Vagina (tissue), 2 donors: ENCODE measurements around the gene PARD3. TPM values are rescaled to one million over a fixed set of nuclear protein-coding genes. Genes with fewer than 3 reads are reported as not detected.

Source experiments
- DNase-seq, 2 donors: peaks; one replicate each; pipeline ENCODE4 v3.0.0-alpha.2; 2017; ENCODE audit errors: extremely low spot score in 2 of 2
- H3K27ac ChIP-seq: fragments of 200-600 bp; sonication (generic); one replicate; pipeline ENCODE4 v1.5.1; 2019
- H3K27me3 ChIP-seq: fragments of 200-600 bp; sonication (generic); one replicate; pipeline ENCODE4 v1.5.1; 2019
- H3K36me3 ChIP-seq, 2 donors: fragments of 200-600 bp; sonication (generic); one replicate each; pipeline ENCODE4 v1.5.1; 2017 to 2019
- H3K4me1 ChIP-seq: fragments of 200-600 bp; sonication (generic); one replicate; pipeline ENCODE4 v1.5.1; 2019
- H3K4me3 ChIP-seq, 2 donors: fragments of 200-600 bp; sonication (generic); 1 replicate in 1 of 2; 2 replicates in 1 of 2; pipeline ENCODE4 v1.5.1; 2016 to 2019
- H3K9me3 ChIP-seq: fragments of 200-600 bp; sonication (generic); one replicate; pipeline ENCODE4 v1.5.1; 2019
- CTCF ChIP-seq, 3 experiments: fragments of 450-650 bp in 2 of 3; fragments of 200-600 bp in 1 of 3; sonication (generic) in 1 of 3; IDR thresholded peaks; one replicate each; pipeline ENCODE4 v1.5.1; 2017 to 2019; ENCODE audit warnings: antibody characterized with exemption in 3 of 3, mild to moderate bottlenecking in 2 of 3, moderate library complexity in 2 of 3
- POLR2A ChIP-seq, 2 donors: fragments of 450-650 bp; IDR thresholded peaks; one replicate each; pipeline ENCODE4 v1.6.1; 2017; ENCODE audit warnings: antibody characterized with exemption in 2 of 2, mild to moderate bottlenecking in 2 of 2, moderate library complexity in 2 of 2
- POLR2AphosphoS5 ChIP-seq, 2 donors: sonication (generic); formaldehyde crosslinking; IDR thresholded peaks; one replicate each; pipeline ENCODE4 v1.9.0; 2017; ENCODE audit warnings: antibody characterized with exemption in 2 of 2, mild to moderate bottlenecking in 2 of 2, low read depth in 1 of 2; ENCODE audit not compliant: insufficient read depth in 1 of 2
- intact Hi-C: fragments of 100-400 bp; cut with DNase I; formaldehyde crosslinking; loops from one replicate; pipeline ENCODE4 v1.15.1; 2023
- total RNA-seq: library from RNA; depleted of rRNA; stranded (reverse); fragments of >200 nt; gene quantifications from one replicate; pipeline ENCODE4 v1.2.3, GENCODE V29; 2016

PARD3 gene
- total RNA-seq, 1 donor from 2014 or later: 95.5 TPM

GRCh38 chr10:34298346-34298818, 516.7 kb downstream of the PARD3 start:
- no peak overlapping the region for H3K4me3 ChIP-seq
- no peaks in the 10 kb centered on the region for H3K36me3 ChIP-seq
- DNase-seq: no peak
- no peak overlapping the region for H3K27ac ChIP-seq
- intact Hi-C loops: no loop called here
- no peaks in the 10 kb centered on the region for H3K27me3 ChIP-seq
- no peaks in the 10 kb centered on the region for H3K4me1 ChIP-seq
- no peaks in the 10 kb centered on the region for H3K9me3 ChIP-seq
- TF ChIP-seq CTCF (IDR thresholded peaks at IDR 0.05) (no peak), POLR2A (IDR thresholded peaks at IDR 0.05) (no peak), POLR2AphosphoS5 (IDR thresholded peaks at IDR 0.05; ENCODE audit: insufficient read depth in 1 of 2, low read depth in 1 of 2) (no peak)

GRCh38 chr10:34297541-34298345, 517.4 kb downstream of the PARD3 start:
- H3K27ac ChIP-seq: no peak overlapping the region
- no peak overlapping the region for H3K4me3 ChIP-seq
- intact Hi-C loops: no loop called here
- H3K9me3 ChIP-seq: no peaks in the 10 kb centered on the region
- TF ChIP-seq CTCF (IDR thresholded peaks at IDR 0.05) (no peak), POLR2A (IDR thresholded peaks at IDR 0.05) (no peak), POLR2AphosphoS5 (IDR thresholded peaks at IDR 0.05; ENCODE audit: insufficient read depth in 1 of 2, low read depth in 1 of 2) (no peak)
- DNase-seq: no peak
- no peaks in the 10 kb centered on the region for H3K36me3 ChIP-seq
- H3K27me3 ChIP-seq: no peaks in the 10 kb centered on the region
- H3K4me1 ChIP-seq: no peaks in the 10 kb centered on the region

GRCh38 chr10:34295142-34295548, 520.0 kb downstream of the PARD3 start:
- Histone ChIP-seq H3K4me3 (no peak overlapping the region), H3K27me3 (no peaks in the 10 kb centered on the region), H3K9me3 (no peaks in the 10 kb centered on the region), H3K4me1 (peaks cover 8% of the 10 kb centered on the region), H3K27ac (no peak overlapping the region), H3K36me3 (no peaks in the 10 kb centered on the region)
- no peak for DNase-seq
- TF ChIP-seq POLR2AphosphoS5 (IDR thresholded peaks at IDR 0.05; ENCODE audit: insufficient read depth in 1 of 2, low read depth in 1 of 2): no peak
- no peak for TF ChIP-seq POLR2A (IDR thresholded peaks at IDR 0.05)
- TF ChIP-seq CTCF (IDR thresholded peaks at IDR 0.05): no peak
- intact Hi-C loops: no loop called here

GRCh38 chr10:34294137-34294536, 521.0 kb downstream of the PARD3 start:
- Histone ChIP-seq H3K36me3 (no peaks in the 10 kb centered on the region), H3K4me1 (peaks cover 8% of the 10 kb centered on the region), H3K9me3 (no peaks in the 10 kb centered on the region), H3K27me3 (no peaks in the 10 kb centered on the region), H3K27ac (no peak overlapping the region), H3K4me3 (no peak overlapping the region)
- no peak for DNase-seq
- TF ChIP-seq POLR2AphosphoS5 (IDR thresholded peaks at IDR 0.05; ENCODE audit: insufficient read depth in 1 of 2, low read depth in 1 of 2): no peak
- no peak for TF ChIP-seq POLR2A (IDR thresholded peaks at IDR 0.05)
- intact Hi-C loops: no loop called here

GRCh38 chr10:34292675-34293074, 522.4 kb downstream of the PARD3 start:
- Histone ChIP-seq H3K4me3 (no peak overlapping the region), H3K4me1 (peaks cover 8% of the 10 kb centered on the region), H3K36me3 (no peaks in the 10 kb centered on the region), H3K9me3 (no peaks in the 10 kb centered on the region), H3K27me3 (no peaks in the 10 kb centered on the region), H3K27ac (no peak overlapping the region)
- no peak for TF ChIP-seq CTCF (IDR thresholded peaks at IDR 0.05)
- no peak for TF ChIP-seq POLR2A (IDR thresholded peaks at IDR 0.05)
- no peak for TF ChIP-seq POLR2AphosphoS5 (IDR thresholded peaks at IDR 0.05; ENCODE audit: insufficient read depth in 1 of 2, low read depth in 1 of 2)
- DNase-seq: no peak
- intact Hi-C loops: no loop called here
